NOMO-1 treated with dmso at 0.1 percent for 144 hours (cell line): ENCODE data around the gene ZBTB22.
"Not testable (repeated sequence)": the region's sequence is repeated elsewhere in the genome, so short reads cannot be mapped to it uniquely, and the experiment has no call there.

Source experiments
- DNase-seq: peaks from one replicate; lab custom pipeline; 2025; ENCODE audit not compliant: unreplicated experiment; lab: John Stamatoyannopoulos, UW

The ZBTB22 gene

DNA sequence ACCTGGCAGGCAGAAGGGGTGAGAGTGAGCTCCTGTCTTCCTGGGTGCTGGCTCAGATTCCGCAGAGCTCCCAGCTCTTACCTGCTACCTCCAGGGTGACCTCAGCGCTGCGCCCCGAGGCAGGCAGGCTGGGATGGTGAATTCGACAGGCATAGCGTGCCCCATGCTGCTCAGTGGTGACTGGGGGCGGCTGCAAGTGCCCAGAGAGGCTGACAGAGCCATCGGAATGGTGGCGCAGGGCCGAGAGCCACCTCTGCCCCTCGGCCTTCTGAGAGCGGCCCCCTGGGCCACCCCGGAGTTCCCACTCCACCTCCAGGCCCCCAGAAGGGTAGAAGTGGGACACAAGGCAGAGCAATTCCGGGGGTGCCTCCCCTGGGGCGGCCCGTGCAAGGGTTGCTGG, 13.3 kb downstream of the ZBTB22 start:
- no peak for DNase-seq

GRCh38 chr6:33301877-33302276, 15.7 kb downstream of the ZBTB22 start:
- no peak for DNase-seq

- peak; percentile 82 for DNase-seq
These were observed 18.2 kb downstream of the ZBTB22 start for GRCh38 chr6:33299237-33299944.

- peak; percentile 80 for DNase-seq
These were observed 18.7 kb downstream of the ZBTB22 start, which contains the start of gene RGL2 for GRCh38 chr6:33298773-33299236. Gene RGL2 (minus strand): TSS chr6:33298942. CDS start chr6:33298610, 332 bp downstream.

DNA sequence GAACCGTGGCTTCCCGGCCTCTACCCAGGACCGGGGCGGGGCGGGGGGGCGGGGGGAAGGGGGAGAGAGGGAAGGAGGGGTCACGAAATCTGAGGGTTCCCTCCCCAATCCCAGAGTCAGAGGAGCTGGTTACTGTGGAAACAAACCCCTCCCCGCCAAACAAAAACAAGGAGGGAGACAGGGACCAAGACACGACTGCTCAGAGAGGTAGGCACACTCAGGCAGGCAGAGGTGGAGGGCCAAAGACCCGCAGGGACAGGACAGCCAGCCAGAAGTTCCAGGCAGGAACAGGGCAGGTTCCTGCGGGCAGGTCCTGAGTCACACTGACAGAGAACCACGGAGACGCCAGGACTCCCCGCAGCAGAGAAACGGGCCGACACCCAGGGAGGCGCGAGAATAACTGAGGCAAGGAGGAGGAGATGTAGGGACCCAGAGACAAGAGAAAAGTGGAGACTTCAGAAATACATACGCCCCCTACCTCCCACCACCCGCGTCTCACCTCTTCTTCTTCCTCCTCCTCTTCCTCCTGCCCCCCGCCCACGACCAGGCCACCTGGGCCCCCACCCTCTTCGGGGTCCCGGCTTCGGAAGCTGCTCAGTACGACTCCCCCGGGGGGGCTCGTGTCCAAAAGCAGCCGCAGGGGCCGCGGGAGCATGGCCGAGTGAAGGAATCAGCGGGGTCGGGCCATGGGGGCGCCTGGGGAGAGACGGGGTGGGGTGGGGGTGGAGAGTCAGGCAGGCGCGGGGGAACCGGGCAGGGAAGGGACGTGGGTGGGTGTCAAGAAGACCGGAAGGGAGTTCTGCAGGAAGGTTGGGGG, 19.4 kb downstream of the ZBTB22 start:
- DNase-seq: peak; percentile 50

- DNase-seq: peak; percentile 21
These were observed 20.1 kb downstream of the ZBTB22 start for GRCh38 chr6:33297406-33297955.

DNA sequence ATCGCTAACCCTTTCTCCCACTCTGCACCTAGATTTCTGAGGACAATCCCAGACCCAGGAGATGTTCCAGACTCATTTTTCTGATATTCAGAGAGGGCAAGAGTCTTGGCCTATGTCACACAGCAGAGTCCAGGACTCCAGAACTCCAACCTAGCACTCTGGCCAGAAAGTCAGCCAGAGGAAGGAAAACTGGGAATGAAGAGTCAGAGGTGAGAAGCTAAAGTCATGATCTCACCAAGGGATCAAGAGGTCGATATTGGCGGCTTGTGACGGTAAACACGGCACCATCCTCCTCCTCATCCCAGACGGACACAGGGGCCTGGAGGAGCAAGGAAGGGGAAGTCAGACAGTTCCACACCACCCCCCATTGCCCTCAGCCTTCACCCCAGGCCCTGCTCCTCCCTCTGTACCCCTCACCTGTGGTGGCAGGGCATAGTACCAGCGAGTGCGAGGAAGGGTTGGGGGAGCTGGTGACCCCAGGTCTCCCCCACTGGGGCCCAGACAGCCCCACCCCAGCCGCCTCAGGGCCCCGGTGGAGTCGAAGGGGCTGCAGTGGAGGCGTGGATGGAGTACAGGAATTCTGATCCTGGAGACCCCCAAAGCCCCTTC, 20.6 kb downstream of the ZBTB22 start:
- no peak for DNase-seq

GRCh38 chr6:33295621-33296369, 21.7 kb downstream of the ZBTB22 start:
- DNase-seq: no peak

- DNase-seq: no peak
These were observed 23.3 kb downstream of the ZBTB22 start for GRCh38 chr6:33294086-33294823.

GRCh38 chr6:33292996-33293682, 24.4 kb downstream of the ZBTB22 start:
- no peak for DNase-seq

- no peak for DNase-seq
These were observed 27.1 kb downstream of the ZBTB22 start for GRCh38 chr6:33290459-33290858.

DNA sequence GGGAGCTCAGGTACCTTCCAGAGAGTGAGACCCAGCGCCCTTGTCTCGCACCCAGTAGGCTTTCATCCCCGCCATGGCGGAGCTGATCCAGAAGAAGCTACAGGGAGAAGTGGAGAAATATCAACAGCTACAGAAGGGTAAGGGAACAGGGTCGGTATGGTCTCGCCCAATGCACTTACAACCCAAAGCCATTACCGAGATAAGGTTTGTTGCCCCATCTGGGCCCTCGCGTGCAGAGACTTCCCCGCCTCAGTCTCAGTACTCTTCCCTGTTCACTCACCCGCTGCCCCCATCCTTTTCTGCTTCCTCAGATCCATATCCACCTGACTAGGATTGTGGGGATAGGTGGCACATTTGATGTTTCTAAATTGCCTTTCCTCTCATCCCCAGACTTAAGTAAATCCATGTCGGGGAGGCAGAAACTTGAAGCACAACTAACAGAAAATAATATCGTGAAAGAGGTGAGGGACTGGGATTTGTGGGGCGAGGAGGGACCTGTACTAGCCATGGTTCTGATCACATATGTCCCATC, 27.7 kb downstream of the ZBTB22 start:
- peak; percentile 18 for DNase-seq

DNA sequence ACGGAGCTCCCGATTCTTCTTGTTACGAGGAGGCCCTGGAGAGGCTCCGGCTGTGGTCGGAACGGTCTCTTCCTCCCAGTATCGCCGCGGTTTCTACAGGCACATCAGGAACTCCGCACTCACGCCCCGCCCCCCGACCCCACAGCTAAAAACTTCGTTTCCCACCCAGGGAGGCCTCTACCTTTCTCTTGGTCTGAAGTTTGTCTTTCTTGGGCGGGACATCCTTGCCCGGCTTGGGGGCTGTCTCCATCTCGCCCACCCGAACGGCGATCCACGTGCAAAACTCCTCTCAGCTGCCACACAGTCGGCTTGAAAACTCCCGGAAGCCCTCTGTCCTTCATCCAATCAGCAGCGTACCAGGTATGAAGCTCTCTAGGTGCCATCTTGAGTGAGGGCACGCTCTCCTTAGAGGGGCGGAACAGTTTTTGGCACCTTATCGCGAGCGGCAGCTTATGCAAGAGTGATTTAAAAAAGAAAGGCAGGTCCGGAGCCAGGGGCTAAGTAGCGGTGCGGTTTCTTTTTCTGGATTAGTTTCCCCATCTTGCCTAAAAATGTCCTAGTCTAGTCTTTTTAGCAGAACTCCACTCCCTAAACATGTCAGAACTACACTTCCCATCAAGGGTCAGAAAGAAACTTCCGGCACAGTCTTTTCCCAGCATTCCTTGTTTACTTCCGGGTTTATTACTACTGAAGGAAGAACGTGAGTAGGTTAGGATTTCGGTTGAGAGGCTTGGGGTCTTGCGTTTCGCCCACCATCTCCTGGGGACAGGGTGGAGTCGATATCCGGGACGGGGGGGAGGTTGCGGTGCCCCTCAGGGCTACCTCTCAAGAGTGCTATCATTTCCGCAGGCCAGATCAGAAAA, 28.4 kb downstream of the ZBTB22 start, which contains the start of the genes PFDN6 and WDR46:
PFDN6 (plus strand) TSS at position 681 of the 863 bp plus-strand sequence. CDS start 256 bp downstream, outside the sequence.
WDR46 (minus strand) TSS at position 319 of the 863 bp plus-strand sequence; CDS start at position 250, 69 bp downstream.
- peak; percentile 95 for DNase-seq

DNA sequence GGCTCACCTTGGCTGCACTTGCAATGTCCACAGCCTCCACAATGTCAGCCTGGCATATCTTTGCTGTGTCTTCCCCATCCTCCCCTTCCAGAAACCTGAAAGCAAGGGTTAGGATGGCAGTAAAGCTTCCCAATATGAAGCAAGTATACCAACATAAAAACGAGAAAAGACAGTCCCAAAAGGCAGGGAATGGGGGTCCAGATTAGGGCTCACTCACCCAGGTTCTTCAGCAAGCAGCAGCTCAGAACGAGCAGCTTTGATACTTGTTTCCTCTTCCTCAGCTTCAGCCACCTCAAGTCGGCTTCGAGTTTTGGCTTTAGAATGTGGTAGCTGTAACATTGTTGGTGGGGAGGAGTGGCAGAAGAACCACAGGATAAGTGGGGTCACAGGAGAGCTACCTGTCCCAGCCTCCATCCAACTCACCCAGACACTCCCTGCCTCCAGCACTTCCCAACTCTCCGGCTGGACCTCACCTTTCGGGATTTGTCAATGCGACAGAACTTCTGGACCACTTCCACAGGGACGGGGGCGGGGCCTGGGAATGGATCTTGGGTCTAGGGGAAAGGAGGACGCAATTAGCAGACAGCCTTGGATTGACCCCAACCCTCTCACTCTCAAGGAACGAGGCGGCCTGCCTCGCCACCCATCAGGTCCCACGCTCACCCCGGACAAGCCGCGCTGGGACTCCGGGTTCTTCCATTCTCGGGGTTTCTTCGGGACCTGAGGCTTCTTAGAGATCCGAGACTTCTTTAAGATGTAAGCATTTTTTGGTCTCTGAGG, 29.2 kb downstream of the ZBTB22 start:
- DNase-seq: no peak

GRCh38 chr6:33286946-33287914, 30.3 kb downstream of the ZBTB22 start:
- DNase-seq: no peak

GRCh38 chr6:33285214-33285613, 32.3 kb downstream of the ZBTB22 start:
- not testable (repeated sequence) for DNase-seq
